ENCODE results near the gene ZNF646.
A peak's percentile ranks its signal among the peaks of the same experiment; 100 is the strongest.

Gene ZNF646

DNA sequence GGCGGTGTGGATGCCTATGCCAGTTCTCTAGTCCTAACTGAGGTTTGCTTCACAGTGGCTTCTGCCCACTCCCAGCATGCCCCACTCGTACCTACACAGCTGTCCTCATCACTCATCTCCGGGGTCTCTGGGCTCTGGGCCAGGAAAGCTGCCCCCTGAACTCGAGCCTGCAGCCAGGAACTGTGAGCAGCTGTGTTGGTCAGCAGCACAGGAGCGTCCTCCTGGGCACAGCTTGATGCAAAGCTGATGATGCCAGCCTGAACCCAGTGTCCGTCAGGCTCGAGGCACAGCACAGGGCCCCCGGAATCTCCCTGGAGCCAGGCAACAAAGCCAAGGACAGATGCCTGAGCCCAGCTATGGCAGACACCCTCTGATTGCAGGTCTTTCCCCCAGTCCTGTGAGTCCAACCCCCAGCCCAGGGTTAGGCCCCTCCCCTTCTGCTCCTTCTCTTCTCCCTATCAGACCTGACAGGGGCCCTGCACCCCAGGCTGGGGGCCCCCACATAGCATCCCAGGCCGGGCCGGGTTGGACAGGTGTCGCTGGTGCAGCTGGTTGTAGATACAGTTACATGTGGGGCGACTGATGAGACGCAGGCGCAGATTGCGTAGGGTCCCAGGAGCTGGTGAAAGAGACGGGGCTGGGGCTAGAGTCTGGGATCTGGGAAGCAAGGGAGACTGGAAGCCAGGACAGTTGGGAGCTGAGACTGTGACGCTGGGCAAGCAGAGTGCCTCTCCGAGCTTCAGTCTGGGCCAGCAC, 11.8 kb downstream of the ZNF646 start:
- Histone ChIP-seq H3K9ac (ENCODE audit: low read length) (no peak overlapping the region), H3K36me3 (ENCODE audit: control insufficient read depth, insufficient read depth, low read length) (peaks cover 60% of the 10 kb centered on the region), H3K4me3 (ENCODE audit: low read depth, low read length) (no peak overlapping the region), H3K27ac (ENCODE audit: low read depth, low read length) (no peak overlapping the region), H3K4me1 (ENCODE audit: control insufficient read depth, insufficient read depth, low read length) (no peaks in the 10 kb centered on the region), H3K27me3 (ENCODE audit: control insufficient read depth, insufficient read depth, low read length) (no peaks in the 10 kb centered on the region), H3K9me3 (ENCODE audit: control insufficient read depth, insufficient read depth, low read depth, low read length) (no peaks in the 10 kb centered on the region)

DNA sequence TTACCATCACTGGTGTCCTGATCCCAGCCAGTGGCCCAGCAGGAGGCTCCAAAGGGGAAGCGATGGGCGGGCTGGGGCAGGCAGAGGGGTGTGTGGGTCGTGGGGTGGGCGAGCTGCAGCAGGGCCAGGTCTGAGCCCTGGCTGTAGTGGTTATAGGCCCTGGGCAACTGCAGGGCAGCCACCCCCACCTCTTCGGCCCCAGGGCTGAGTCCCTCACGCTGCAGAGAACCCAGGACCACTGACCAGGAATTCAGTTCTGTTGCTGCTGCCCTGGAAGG, 12.3 kb downstream of the ZNF646 start:
- no peak overlapping the region for H3K4me3 ChIP-seq (ENCODE audit: low read depth, low read length)
- H3K27me3 ChIP-seq (ENCODE audit: control insufficient read depth, insufficient read depth, low read length), result no peaks in the 10 kb centered on the region
- H3K27ac ChIP-seq (ENCODE audit: low read depth, low read length), result no peak overlapping the region
- no peaks in the 10 kb centered on the region for H3K9me3 ChIP-seq (ENCODE audit: control insufficient read depth, insufficient read depth, low read depth, low read length)
- no peaks in the 10 kb centered on the region for H3K4me1 ChIP-seq (ENCODE audit: control insufficient read depth, insufficient read depth, low read length)
- H3K9ac ChIP-seq (ENCODE audit: low read length), result no peak overlapping the region
- peaks cover 59% of the 10 kb centered on the region for H3K36me3 ChIP-seq (ENCODE audit: control insufficient read depth, insufficient read depth, low read length)

DNA sequence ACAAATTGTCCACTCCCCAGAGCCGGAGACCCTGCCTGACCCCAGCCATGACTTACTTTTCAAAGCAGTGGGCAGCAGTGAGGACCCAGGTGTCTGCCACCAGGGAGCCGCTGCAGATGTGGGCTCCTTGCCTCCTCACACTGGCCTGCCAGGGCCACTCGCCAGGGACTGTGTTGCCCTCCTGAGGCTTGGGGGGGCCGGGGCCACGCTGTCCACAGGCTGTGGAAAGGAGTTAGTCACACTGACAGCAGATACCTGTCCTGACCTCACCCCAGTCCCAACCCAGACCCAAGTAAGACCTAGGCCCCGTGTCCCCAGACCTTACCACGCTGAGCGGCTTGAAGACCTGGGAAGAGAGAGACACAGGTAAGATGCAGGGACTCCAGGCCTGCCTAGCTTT, 13.3 kb downstream of the ZNF646 start:
- Histone ChIP-seq H3K4me3 (ENCODE audit: low read depth, low read length) (no peak overlapping the region), H3K9ac (ENCODE audit: low read length) (no peak overlapping the region), H3K9me3 (ENCODE audit: control insufficient read depth, insufficient read depth, low read depth, low read length) (no peaks in the 10 kb centered on the region), H3K36me3 (ENCODE audit: control insufficient read depth, insufficient read depth, low read length) (peaks cover 53% of the 10 kb centered on the region), H3K4me1 (ENCODE audit: control insufficient read depth, insufficient read depth, low read length) (no peaks in the 10 kb centered on the region), H3K27me3 (ENCODE audit: control insufficient read depth, insufficient read depth, low read length) (no peaks in the 10 kb centered on the region), H3K27ac (ENCODE audit: low read depth, low read length) (no peak overlapping the region)

DNA sequence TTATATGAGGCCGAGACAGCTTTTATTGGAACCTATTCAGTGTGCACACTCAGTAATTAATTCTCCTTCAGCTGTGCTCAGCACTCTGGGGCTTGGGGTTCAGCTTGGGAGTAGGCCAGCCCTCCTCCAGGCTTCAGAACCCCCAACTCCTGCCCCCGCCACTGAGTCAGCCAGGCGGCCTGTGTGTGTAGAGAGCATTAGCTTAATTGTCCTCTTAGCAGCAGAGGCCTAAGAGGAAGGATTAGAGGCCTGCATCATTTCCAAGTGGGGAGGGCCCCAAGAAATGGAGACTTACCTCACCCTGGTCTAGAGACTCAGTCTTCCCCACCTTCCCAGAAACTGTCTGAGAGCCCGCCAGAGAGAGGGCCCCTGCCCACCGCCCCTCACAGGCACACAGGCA, 13.7 kb downstream of the ZNF646 start:
- no peaks in the 10 kb centered on the region for H3K9me3 ChIP-seq (ENCODE audit: control insufficient read depth, insufficient read depth, low read depth, low read length)
- H3K36me3 ChIP-seq (ENCODE audit: control insufficient read depth, insufficient read depth, low read length), result peaks cover 48% of the 10 kb centered on the region
- H3K4me3 ChIP-seq (ENCODE audit: low read depth, low read length), result no peak overlapping the region
- no peak overlapping the region for H3K27ac ChIP-seq (ENCODE audit: low read depth, low read length)
- no peak overlapping the region for H3K9ac ChIP-seq (ENCODE audit: low read length)
- H3K4me1 ChIP-seq (ENCODE audit: control insufficient read depth, insufficient read depth, low read length), result peaks cover 4% of the 10 kb centered on the region; the same call in 1 of the 2 replicates
- no peaks in the 10 kb centered on the region for H3K27me3 ChIP-seq (ENCODE audit: control insufficient read depth, insufficient read depth, low read length)

DNA sequence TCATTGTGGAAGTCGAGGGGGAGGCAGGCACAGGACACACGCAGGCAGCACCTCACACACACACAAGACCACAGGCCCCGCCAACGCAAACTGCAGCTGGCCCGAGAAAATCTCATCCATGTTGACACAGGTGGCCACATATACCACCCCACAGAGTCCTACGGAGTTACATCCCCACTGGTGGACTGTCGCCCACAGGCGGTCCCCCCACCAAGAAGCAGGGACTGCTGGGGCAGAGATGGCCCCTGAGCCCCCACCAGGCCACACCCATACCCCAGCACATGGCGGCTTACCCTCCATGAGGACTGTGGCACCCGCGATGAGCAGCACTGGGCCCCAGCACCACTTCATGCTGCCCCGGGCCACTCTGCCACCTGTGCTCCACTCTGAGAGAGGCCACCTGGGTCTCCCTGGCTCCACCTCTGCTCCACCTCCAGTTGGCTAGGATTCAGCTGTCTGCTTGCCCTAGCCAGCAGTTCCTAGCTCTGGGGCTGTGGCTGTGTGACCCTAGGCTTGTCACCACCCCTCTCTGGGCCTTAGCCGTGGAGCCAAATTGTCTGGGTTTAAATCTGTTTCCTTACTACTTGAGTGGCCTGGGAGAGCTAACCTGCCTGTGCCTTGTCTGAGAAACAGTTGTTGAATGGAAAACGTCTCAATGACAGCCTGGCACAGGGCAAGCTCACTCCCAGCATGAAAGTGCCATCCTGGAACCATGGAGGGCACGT, 14.4 kb downstream of the ZNF646 start, which contains the start of gene PRSS53:
PRSS53 (minus strand) TSS at position 485 of the 725 bp plus-strand sequence; CDS start at position 351, 134 bp downstream.
- no peaks in the 10 kb centered on the region for H3K27me3 ChIP-seq (ENCODE audit: control insufficient read depth, insufficient read depth, low read length)
- peaks cover 4% of the 10 kb centered on the region; the same call in 1 of the 2 replicates for H3K4me1 ChIP-seq (ENCODE audit: control insufficient read depth, insufficient read depth, low read length)
- no peak within 1 kb of the TSS for H3K27ac ChIP-seq (ENCODE audit: low read depth, low read length)
- H3K9me3 ChIP-seq (ENCODE audit: control insufficient read depth, insufficient read depth, low read depth, low read length), result no peaks in the 10 kb centered on the region
- no peak within 1 kb of the TSS for H3K4me3 ChIP-seq (ENCODE audit: low read depth, low read length)
- peak within 1 kb of the TSS; percentile 15 for H3K9ac ChIP-seq (ENCODE audit: low read length)
- peaks cover 43% of the 10 kb centered on the region for H3K36me3 ChIP-seq (ENCODE audit: control insufficient read depth, insufficient read depth, low read length)

DNA sequence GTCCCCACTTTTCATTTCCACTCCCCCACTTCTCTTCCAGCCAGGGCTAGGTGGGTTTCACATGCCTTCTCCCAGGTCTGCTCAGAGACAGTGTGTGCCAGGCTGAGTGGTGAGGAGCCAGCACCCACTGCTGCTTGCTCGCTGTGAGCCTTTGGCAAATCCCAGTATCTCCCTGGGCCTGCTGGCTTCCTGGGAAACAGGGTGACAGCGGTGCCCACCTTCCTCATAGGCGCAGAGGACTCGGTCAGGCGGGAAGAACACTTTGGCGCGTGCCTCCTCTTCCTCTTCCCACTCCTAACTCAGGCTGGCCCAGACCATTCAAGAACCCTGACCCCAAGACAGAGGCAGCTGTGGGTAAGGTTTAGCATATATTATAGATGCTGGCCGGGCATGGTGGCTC, 15.0 kb downstream of the ZNF646 start:
- Histone ChIP-seq H3K27ac (ENCODE audit: low read depth, low read length) (no peak overlapping the region), H3K9ac (ENCODE audit: low read length) (peak overlapping the region; percentile 15), H3K4me1 (ENCODE audit: control insufficient read depth, insufficient read depth, low read length) (peaks cover 4% of the 10 kb centered on the region; the same call in 1 of the 2 replicates), H3K9me3 (ENCODE audit: control insufficient read depth, insufficient read depth, low read depth, low read length) (no peaks in the 10 kb centered on the region), H3K36me3 (ENCODE audit: control insufficient read depth, insufficient read depth, low read length) (peaks cover 37% of the 10 kb centered on the region), H3K27me3 (ENCODE audit: control insufficient read depth, insufficient read depth, low read length) (no peaks in the 10 kb centered on the region), H3K4me3 (ENCODE audit: low read depth, low read length) (no peak overlapping the region)

DNA sequence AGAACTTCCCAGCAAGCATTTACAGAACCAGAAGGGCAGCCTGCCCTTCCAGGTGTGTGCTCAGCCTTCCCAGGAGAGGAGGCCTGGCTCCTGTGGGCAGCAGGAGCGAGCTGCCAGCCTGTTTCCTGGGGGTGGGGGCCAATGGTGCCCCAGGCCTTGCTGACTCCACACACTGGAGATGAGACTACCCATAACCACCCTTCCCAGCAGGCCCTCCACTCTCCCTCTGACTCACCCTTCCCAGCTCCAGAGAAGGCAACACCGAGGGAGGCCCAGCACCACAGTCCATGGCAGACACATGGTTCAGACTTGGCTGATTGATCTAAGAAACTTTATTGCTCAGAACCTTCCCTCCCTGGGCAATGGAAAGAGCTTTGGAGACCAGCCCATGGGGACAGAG, 16.3 kb downstream of the ZNF646 start:
- Histone ChIP-seq H3K4me1 (ENCODE audit: control insufficient read depth, insufficient read depth, low read length) (peaks cover 4% of the 10 kb centered on the region; the same call in 1 of the 2 replicates), H3K36me3 (ENCODE audit: control insufficient read depth, insufficient read depth, low read length) (peaks cover 27% of the 10 kb centered on the region), H3K9me3 (ENCODE audit: control insufficient read depth, insufficient read depth, low read depth, low read length) (no peaks in the 10 kb centered on the region), H3K27me3 (ENCODE audit: control insufficient read depth, insufficient read depth, low read length) (no peaks in the 10 kb centered on the region), H3K4me3 (ENCODE audit: low read depth, low read length) (no peak overlapping the region), H3K27ac (ENCODE audit: low read depth, low read length) (no peak overlapping the region), H3K9ac (ENCODE audit: low read length) (no peak overlapping the region)

DNA sequence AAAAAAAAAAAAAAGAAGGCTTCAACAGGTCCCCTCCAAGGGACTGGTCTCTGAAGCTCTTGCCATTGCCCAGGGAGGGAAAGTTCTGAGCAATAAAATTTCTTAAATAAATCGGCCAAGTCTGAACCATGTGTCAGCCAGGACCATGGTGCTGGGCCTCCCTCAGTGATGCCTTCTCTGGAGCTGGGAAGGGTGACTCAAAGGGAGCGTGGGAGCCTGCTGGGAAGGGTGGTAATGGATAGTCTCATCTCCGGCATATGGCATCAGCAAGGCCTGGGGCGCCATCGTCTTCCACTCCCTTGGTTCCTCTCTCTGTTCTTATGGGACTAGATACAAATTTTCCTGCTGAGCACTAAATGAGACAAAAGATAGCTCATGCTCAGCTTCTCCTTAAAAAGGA, 18.1 kb downstream of the ZNF646 start:
- Histone ChIP-seq H3K4me3 (ENCODE audit: low read depth, low read length) (no peak overlapping the region), H3K4me1 (ENCODE audit: control insufficient read depth, insufficient read depth, low read length) (peaks cover 4% of the 10 kb centered on the region; the same call in 1 of the 2 replicates), H3K9ac (ENCODE audit: low read length) (no peak overlapping the region), H3K27me3 (ENCODE audit: control insufficient read depth, insufficient read depth, low read length) (no peaks in the 10 kb centered on the region), H3K9me3 (ENCODE audit: control insufficient read depth, insufficient read depth, low read depth, low read length) (no peaks in the 10 kb centered on the region), H3K27ac (ENCODE audit: low read depth, low read length) (no peak overlapping the region), H3K36me3 (ENCODE audit: control insufficient read depth, insufficient read depth, low read length) (peaks cover 27% of the 10 kb centered on the region)

DNA sequence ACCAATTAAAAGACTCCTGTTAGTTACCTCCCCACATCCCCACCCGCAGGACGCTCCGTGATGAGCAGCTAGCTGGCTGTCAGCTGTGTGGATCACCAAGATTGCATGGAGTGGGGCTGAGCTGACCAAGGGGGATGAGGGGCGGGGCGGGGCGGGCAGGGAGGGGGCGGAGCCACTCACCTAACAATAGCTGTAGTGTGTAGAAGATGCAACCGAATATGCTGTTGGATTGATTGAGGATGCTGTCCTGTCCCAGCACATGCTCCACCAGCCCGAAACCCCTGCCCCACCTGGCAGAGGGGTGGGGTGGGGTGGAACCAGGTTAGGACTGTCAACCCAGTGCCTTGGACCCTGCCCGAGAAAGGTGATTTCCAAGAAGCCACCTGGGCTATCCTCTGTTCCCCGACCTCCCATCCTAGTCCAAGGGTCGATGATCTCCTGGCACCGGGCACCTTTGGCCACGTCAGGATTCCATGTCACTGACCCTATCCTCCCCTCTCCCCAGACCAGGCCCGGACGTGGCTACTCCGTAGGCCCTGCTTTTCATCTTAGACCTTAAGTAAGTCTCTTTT, 19.0 kb downstream of the ZNF646 start:
- Histone ChIP-seq H3K4me3 (ENCODE audit: low read depth, low read length) (peak overlapping the region; percentile 85), H3K9ac (ENCODE audit: low read length) (peak overlapping the region; percentile 42), H3K27ac (ENCODE audit: low read depth, low read length) (no peak overlapping the region), H3K9me3 (ENCODE audit: control insufficient read depth, insufficient read depth, low read depth, low read length) (no peaks in the 10 kb centered on the region), H3K36me3 (ENCODE audit: control insufficient read depth, insufficient read depth, low read length) (peaks cover 27% of the 10 kb centered on the region), H3K27me3 (ENCODE audit: control insufficient read depth, insufficient read depth, low read length) (no peaks in the 10 kb centered on the region), H3K4me1 (ENCODE audit: control insufficient read depth, insufficient read depth, low read length) (peaks cover 4% of the 10 kb centered on the region; the same call in 1 of the 2 replicates)

DNA sequence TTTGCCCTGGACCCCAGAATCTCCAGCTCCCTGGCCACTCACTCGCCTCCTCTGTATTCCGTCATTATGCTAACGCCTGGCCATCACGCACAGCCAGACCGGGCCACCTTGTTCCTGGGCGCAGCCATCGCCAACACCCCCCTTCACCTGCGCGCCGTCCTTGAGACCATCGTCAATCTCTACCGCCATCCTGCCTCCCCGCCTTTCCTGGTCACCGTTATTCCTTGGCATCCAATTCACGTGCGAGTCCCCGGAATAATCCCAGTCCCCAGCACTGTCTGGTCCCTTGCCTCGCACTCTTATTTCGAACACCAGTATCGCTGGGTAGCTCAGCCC, 19.8 kb downstream of the ZNF646 start:
- Histone ChIP-seq H3K27ac (ENCODE audit: low read depth, low read length) (peak overlapping the region; percentile 53; the same call in 1 of the 2 replicates), H3K4me3 (ENCODE audit: low read depth, low read length) (peak overlapping the region; percentile 85), H3K9ac (ENCODE audit: low read length) (peak overlapping the region; percentile 92), H3K9me3 (ENCODE audit: control insufficient read depth, insufficient read depth, low read depth, low read length) (no peaks in the 10 kb centered on the region), H3K4me1 (ENCODE audit: control insufficient read depth, insufficient read depth, low read length) (peaks cover 4% of the 10 kb centered on the region; the same call in 1 of the 2 replicates), H3K36me3 (ENCODE audit: control insufficient read depth, insufficient read depth, low read length) (peaks cover 19% of the 10 kb centered on the region), H3K27me3 (ENCODE audit: control insufficient read depth, insufficient read depth, low read length) (no peaks in the 10 kb centered on the region)

Measured in HUES6 (cell line).